ENCODE data around the gene CACNB2. TPM values are rescaled to one million over a fixed set of nuclear protein-coding genes. Genes with fewer than 3 reads are reported as not detected.

CACNB2 gene
- total RNA-seq, 1 experiment from 2014 or later, result not detected

DNA sequence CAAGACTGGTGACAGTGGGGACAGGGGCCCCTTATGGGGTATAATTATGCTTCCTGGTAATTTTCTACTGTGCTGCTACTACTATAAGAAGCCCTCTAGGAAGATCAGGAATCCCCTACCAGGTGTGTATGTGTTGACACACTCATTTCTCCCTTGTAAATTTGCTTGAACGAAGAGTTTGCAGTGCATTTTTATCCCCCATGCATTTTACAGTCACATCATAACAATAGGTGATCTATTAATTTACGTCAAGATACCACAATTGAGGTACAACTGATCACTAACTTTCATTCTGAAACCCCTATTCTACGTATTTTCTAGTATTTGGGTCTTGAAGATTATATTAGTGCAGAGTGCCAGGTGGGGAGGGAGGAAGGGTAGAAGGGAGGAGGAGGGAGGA lies 258.9 kb downstream of the CACNB2 start:
- TF ChIP-seq, protein P1, sequence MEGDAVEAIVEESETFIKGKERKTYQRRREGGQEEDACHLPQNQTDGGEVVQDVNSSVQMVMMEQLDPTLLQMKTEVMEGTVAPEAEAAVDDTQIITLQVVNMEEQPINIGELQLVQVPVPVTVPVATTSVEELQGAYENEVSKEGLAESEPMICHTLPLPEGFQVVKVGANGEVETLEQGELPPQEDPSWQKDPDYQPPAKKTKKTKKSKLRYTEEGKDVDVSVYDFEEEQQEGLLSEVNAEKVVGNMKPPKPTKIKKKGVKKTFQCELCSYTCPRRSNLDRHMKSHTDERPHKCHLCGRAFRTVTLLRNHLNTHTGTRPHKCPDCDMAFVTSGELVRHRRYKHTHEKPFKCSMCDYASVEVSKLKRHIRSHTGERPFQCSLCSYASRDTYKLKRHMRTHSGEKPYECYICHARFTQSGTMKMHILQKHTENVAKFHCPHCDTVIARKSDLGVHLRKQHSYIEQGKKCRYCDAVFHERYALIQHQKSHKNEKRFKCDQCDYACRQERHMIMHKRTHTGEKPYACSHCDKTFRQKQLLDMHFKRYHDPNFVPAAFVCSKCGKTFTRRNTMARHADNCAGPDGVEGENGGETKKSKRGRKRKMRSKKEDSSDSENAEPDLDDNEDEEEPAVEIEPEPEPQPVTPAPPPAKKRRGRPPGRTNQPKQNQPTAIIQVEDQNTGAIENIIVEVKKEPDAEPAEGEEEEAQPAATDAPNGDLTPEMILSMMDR (conservative IDR thresholded peaks at IDR 0.05), result no peak
- no peak for TF ChIP-seq EZH2 (IDR thresholded peaks at IDR 0.05; ENCODE audit: low read depth)
- no peaks in the 10 kb centered on the region for H3F3A ChIP-seq (ENCODE audit: insufficient read depth, low read depth)
- H2AFZ ChIP-seq, result no peak overlapping the region
- no peaks in the 10 kb centered on the region for H4K20me1 ChIP-seq (ENCODE audit: insufficient read depth)
- intact Hi-C loops (cut with micrococcal nuclease; ENCODE audit: unreplicated experiment), result no loop called here
- no peaks in the 10 kb centered on the region for H3K36me3 ChIP-seq (ENCODE audit: low read depth)
- ChIA-PET POLR2A (ENCODE audit: unreplicated experiment) (no interaction called here), CTCF (no interaction called here)
- H3K4me2 ChIP-seq, result no peak overlapping the region
- H3K4me3 ChIP-seq, result no peak overlapping the region
- no peaks in the 10 kb centered on the region for H3K4me1 ChIP-seq (replicated peaks; ENCODE audit: insufficient read depth)
- H3K27me3 ChIP-seq (ENCODE audit: insufficient read depth, low read depth), result peaks cover 3% of the 10 kb centered on the region; the same call in 1 of the 2 replicates
- no peaks in the 10 kb centered on the region for H3K79me2 ChIP-seq (ENCODE audit: low read depth)
- DNase-seq, result no peak
- no peaks in the 10 kb centered on the region for H3K9me3 ChIP-seq (ENCODE audit: insufficient read depth, low read depth)
- H3K27ac ChIP-seq, result no peak overlapping the region
- BruUV-seq (replicated peaks), result no TSS peak
- no peaks in the 10 kb centered on the region for H3K9me2 ChIP-seq (ENCODE audit: insufficient read depth)

DNA sequence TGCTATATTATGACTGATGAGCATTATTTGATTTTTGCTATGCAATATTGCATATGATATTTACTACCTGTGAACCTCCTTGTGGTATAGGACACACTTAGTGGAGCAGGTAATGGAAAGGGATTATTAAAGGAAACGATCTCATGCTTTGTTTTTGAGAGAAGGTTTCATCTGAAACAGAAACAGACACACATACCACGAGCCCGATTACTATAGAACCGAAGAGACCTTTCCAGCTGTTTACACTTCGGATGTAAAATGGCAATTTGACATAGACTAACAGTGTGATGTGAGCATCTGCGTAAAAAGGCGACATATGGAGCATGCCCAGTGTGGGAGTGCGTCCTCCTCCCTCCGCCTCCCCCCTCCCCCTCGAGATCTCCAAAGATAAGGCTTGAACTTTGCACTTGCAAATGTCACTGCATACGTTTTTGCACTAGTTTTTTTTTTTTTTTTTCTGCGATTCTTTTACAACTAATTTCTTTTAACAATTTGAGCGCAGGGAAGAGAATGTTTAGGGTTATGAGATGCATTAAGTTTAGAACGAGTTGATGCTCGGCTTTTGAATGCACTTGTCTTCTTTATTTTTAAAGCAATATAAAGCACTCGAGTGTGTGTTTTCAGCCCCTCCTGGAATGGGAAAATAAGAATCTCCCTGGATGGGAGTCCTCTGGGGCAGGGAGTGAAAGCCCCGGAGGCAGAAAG lies 260.1 kb downstream of the CACNB2 start:
- intact Hi-C loops (cut with micrococcal nuclease; ENCODE audit: unreplicated experiment), result no loop called here
- POLR2A ChIA-PET (ENCODE audit: unreplicated experiment), result interaction anchor here (0.5 kb wide), 1 partner anchor 17 kb away, joined by 4 read pairs; no protein-coding TSS in a partner anchor
- BruUV-seq (replicated peaks), result no TSS peak

DNA sequence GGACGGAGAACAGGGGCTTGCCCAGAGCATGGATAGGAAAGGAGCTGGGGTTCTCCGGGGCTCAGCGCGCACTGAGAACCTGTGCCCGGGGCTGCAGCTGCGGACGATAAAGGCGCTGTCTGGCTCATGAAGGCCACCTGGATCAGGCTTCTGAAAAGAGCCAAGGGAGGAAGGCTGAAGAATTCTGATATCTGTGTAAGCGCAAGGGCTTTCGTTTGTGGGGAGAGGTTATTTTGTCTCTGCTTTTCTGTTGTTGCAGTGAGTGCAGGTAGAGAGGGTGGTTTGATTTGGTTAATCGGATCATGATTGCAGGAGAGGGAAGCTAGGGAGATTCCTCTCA lies 260.7 kb downstream of the CACNB2 start:
- DNase-seq, result no peak
- no peak overlapping the region for H3K4me2 ChIP-seq
- ChIA-PET CTCF (no interaction called here), POLR2A (ENCODE audit: unreplicated experiment) (no interaction called here)
- BruUV-seq (replicated peaks), result no TSS peak
- H3K4me1 ChIP-seq (replicated peaks; ENCODE audit: insufficient read depth), result no peaks in the 10 kb centered on the region
- no peak overlapping the region for H2AFZ ChIP-seq
- TF ChIP-seq, protein P1 (conservative IDR thresholded peaks at IDR 0.05), result no peak
- no peak for TF ChIP-seq EZH2 (IDR thresholded peaks at IDR 0.05; ENCODE audit: low read depth)
- no peak overlapping the region for H3K27ac ChIP-seq
- H3K9me3 ChIP-seq (ENCODE audit: insufficient read depth, low read depth), result no peaks in the 10 kb centered on the region
- H3K4me3 ChIP-seq, result no peak overlapping the region
- no peaks in the 10 kb centered on the region for H3K79me2 ChIP-seq (ENCODE audit: low read depth)
- H4K20me1 ChIP-seq (ENCODE audit: insufficient read depth), result no peaks in the 10 kb centered on the region
- H3K9me2 ChIP-seq (ENCODE audit: insufficient read depth), result no peaks in the 10 kb centered on the region
- H3F3A ChIP-seq (ENCODE audit: insufficient read depth, low read depth), result no peaks in the 10 kb centered on the region
- intact Hi-C loops (cut with micrococcal nuclease; ENCODE audit: unreplicated experiment), result no loop called here
- H3K27me3 ChIP-seq (ENCODE audit: insufficient read depth, low read depth), result peaks cover 3% of the 10 kb centered on the region; the same call in 1 of the 2 replicates
- H3K36me3 ChIP-seq (ENCODE audit: low read depth), result no peaks in the 10 kb centered on the region

More for the DNA sequence above, 260.1 kb downstream of the CACNB2 start:
- Histone ChIP-seq H3K4me2 (peak overlapping the region; percentile 2; the same call in 1 of the 2 replicates), H4K20me1 (ENCODE audit: insufficient read depth) (no peaks in the 10 kb centered on the region), H3K27me3 (ENCODE audit: insufficient read depth, low read depth) (peaks cover 3% of the 10 kb centered on the region; the same call in 1 of the 2 replicates), H3K27ac (no peak overlapping the region), H3K4me1 (replicated peaks; ENCODE audit: insufficient read depth) (no peaks in the 10 kb centered on the region), H3K36me3 (ENCODE audit: low read depth) (no peaks in the 10 kb centered on the region), H3K9me2 (ENCODE audit: insufficient read depth) (no peaks in the 10 kb centered on the region), H3K9me3 (ENCODE audit: insufficient read depth, low read depth) (no peaks in the 10 kb centered on the region), H3K4me3 (no peak overlapping the region), H3K79me2 (ENCODE audit: low read depth) (no peaks in the 10 kb centered on the region), H3F3A (ENCODE audit: insufficient read depth, low read depth) (no peaks in the 10 kb centered on the region), H2AFZ (no peak overlapping the region)
- no peak for DNase-seq
- TF ChIP-seq, protein P1 (conservative IDR thresholded peaks at IDR 0.05), result no peak
- no peak for TF ChIP-seq EZH2 (IDR thresholded peaks at IDR 0.05; ENCODE audit: low read depth)
- CTCF ChIA-PET, result no interaction called here
